Tibial nerve (tissue), 4 donors: ENCODE data around the gene GOLT1A.

Source experiments
- CTCF ChIP-seq, 5 experiments: fragments of 200-600 bp in 3 of 5; fragments of 450-650 bp in 2 of 5; sonication (generic) in 3 of 5; IDR thresholded peaks; one replicate each; pipeline ENCODE4 v1.5.1; 2016 to 2019; ENCODE audit warnings: antibody characterized with exemption in 5 of 5, mild to moderate bottlenecking in 3 of 5, moderate library complexity in 2 of 5
- EP300 ChIP-seq, 2 donors: sonication (generic); formaldehyde crosslinking; IDR thresholded peaks; one replicate each; pipeline ENCODE4 v1.6.1; 2017; ENCODE audit warnings: antibody characterized with exemption in 2 of 2, mild to moderate bottlenecking in 1 of 2
- POLR2A ChIP-seq, 2 donors: fragments of 450-650 bp; IDR thresholded peaks; one replicate each; pipeline ENCODE4 v1.6.1; 2017; ENCODE audit warnings: antibody characterized with exemption in 2 of 2, mild to moderate bottlenecking in 2 of 2, moderate library complexity in 2 of 2

GRCh38 chr1:204255966-204256365 lies 42.2 kb upstream of the GOLT1A start:
- TF ChIP-seq CTCF (IDR thresholded peaks at IDR 0.05) (no peak), EP300 (IDR thresholded peaks at IDR 0.05) (no peak), POLR2A (IDR thresholded peaks at IDR 0.05) (no peak)
